ENCODE measurements around the gene SLC34A2.

SLC34A2 gene

DNA sequence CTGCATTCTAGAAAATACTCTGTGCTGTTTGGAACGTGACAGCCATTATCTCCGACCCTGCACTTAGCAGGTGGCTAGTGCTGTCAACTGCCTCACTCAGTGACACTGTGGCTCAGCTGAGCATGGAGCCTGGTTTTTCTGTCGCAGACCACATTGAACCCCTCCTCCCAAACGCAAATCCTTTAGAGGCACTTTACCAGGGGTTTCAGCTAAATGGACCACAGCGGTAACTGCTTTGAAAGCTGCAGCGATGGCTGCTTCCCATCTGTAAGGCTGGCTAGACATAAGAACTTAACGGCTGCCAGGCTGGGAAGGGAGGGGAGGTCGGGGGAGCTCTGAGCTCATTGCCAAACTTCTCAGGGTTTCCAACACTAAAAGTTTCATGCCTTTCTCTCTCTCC lies 8.1 kb downstream of the SLC34A2 start:
- DNase-seq = no peak

DNA sequence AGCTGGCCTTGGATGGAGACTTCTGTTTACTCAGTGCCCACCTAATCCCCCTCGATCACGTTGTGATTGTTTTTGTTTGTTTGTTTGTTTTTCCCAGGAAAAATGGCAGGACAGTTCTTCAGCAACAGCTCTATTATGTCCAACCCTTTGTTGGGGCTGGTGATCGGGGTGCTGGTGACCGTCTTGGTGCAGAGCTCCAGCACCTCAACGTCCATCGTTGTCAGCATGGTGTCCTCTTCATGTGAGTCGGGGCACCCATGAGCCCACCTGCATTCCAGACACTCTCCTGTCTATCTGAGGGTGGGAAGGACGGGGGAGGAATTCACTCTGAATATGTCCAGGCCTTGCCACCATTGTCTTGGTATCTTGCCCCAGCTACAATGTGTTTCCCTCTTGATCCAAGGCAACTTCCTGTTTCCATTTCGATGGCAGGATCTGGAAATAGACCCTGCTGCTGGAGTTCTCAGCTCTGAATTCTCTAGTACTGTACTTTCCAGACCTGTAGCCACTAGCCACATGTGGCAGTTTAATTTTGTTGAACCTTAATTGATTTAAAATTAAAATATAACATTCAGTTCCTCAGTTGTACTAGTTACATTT lies 10.5 kb downstream of the SLC34A2 start:
- no peak for DNase-seq

DNA sequence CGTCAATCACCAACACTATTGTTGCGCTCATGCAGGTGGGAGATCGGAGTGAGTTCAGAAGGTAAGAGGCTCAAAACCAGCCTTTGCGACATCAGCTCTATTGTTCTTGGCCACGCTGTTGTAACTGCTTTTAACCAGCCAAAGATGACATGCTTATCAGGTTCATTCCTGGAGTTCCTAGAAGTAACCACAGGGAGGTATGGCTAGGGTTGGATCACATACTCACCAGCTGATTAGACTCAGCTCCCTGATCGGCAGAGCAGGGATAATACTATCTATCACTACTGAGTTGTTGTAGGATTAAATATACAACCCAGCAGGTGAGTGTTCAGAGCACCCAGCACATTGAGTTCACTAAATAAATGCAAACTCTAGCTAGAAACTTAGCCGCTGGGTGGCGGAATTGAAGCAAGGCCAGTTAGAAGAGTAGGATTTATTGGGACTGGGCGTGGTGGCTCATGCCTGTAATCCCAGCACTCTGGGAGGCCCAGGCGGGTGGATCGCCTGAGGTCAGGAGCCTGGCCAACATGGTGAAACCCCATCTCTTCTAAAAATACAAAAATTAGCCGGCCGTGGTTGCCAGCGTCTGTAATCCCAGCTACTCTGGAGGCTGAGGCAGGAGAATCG lies 12.4 kb downstream of the SLC34A2 start:
- no peak for DNase-seq

DNA sequence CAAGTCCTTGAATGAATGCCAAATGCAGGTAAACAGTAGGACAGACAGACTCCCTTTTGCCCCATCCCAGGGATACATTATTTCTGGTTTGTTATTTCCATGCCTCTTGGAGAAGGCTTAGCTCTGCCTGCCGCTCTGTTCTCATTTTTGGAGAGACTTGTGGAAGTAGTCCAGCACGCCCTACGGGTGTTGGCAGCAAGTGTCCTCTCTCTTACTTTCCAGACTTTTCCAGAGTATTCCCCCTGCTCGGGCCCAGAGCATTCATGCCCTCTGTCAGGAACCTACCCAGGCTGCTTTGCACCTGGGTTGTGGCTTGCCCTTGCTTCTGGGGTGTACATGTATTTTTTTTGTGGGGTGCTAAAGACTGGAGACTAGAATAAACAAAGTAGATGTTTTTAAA lies 15.3 kb downstream of the SLC34A2 start:
- no peak for DNase-seq

DNA sequence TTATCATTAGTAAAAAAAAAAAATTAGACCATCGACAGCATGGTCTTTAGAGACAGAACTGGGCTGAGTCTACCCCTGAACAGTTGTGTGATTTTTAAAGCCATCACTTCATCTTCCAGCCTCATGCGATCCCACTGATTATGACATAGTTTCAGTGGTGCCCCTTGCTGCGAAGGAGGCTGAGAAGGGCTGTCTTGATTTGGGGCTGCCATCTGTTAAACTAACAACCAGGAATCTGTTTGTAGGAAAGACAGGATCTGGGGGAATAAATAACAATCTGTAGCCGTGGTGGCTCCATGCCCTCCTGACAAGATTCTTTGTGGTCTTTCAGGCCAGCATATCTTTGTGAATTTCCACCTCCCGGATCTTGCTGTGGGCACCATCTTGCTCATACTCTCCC lies 17.1 kb downstream of the SLC34A2 start:
- DNase-seq = no peak

DNA sequence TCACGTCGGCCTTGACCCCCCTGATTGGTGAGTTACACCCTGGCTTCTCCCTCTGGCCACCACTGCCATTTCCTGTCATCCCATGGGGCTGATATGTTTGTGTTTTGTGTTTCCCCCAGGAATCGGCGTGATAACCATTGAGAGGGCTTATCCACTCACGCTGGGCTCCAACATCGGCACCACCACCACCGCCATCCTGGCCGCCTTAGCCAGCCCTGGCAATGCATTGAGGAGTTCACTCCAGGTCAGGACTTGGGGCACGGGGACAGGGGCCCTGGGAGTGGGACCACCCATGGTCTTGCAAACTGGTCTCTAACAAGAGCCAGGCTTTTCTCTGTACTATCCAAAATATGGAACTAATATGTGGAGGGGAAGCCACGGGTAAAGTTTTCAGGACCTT lies 18.7 kb downstream of the SLC34A2 start:
- no peak for DNase-seq

DNA sequence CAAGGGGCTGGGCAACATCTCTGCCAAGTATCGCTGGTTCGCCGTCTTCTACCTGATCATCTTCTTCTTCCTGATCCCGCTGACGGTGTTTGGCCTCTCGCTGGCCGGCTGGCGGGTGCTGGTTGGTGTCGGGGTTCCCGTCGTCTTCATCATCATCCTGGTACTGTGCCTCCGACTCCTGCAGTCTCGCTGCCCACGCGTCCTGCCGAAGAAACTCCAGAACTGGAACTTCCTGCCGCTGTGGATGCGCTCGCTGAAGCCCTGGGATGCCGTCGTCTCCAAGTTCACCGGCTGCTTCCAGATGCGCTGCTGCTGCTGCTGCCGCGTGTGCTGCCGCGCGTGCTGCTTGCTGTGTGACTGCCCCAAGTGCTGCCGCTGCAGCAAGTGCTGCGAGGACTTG lies 20.6 kb downstream of the SLC34A2 start:
- no peak for DNase-seq

DNA sequence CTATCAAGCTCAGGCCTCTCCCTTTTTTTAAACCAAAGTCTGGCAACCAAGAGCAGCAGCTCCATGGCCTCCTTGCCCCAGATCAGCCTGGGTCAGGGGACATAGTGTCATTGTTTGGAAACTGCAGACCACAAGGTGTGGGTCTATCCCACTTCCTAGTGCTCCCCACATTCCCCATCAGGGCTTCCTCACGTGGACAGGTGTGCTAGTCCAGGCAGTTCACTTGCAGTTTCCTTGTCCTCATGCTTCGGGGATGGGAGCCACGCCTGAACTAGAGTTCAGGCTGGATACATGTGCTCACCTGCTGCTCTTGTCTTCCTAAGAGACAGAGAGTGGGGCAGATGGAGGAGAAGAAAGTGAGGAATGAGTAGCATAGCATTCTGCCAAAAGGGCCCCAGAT lies 21.5 kb downstream of the SLC34A2 start:
- no peak for DNase-seq

DNA sequence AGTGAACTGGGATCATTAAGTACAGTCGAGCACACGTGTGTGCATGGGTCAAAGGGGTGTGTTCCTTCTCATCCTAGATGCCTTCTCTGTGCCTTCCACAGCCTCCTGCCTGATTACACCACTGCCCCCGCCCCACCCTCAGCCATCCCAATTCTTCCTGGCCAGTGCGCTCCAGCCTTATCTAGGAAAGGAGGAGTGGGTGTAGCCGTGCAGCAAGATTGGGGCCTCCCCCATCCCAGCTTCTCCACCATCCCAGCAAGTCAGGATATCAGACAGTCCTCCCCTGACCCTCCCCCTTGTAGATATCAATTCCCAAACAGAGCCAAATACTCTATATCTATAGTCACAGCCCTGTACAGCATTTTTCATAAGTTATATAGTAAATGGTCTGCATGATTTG lies 22.3 kb downstream of the SLC34A2 start:
- no peak for DNase-seq

DNA sequence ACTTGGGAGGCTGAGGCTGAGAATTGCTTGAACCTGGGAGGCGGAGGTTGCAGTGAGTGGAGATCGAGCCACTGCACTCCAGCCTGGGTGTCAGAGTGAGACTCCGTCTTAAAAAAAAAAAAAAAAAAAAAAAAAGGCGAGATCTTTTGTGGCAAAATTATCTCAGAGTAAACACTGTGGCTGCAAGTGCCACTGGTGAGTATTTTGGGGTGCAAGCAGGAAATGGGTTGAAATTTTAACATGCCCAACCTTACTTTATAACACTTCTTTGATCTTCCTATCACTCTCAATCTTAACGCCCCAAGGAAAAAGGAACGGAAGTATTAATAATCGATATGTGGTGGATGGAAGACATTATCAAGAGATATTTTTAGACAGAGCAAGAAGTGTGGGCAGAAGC lies 32.1 kb downstream of the SLC34A2 start:
- DNase-seq = no peak

DNA sequence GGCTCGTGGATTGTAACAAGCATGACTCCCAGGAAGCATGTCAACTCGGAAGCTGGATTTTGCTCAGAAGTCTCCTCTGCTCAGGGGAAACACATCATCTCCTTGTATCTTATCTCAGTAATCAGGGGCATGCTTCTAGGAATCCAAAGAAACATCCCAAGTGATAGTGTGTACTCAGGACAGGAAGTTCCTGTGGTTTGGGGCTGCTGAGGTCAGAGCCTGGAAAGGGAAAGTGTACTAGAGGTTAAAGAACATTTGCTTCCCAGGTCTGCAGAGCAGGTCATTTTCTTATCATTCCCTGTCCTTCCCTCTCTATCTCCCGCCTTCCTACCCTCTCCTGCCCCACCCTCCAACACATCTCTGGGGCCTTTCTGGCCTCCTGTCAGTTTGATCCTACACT lies 38.8 kb downstream of the SLC34A2 start:
- no peak for DNase-seq

DNA sequence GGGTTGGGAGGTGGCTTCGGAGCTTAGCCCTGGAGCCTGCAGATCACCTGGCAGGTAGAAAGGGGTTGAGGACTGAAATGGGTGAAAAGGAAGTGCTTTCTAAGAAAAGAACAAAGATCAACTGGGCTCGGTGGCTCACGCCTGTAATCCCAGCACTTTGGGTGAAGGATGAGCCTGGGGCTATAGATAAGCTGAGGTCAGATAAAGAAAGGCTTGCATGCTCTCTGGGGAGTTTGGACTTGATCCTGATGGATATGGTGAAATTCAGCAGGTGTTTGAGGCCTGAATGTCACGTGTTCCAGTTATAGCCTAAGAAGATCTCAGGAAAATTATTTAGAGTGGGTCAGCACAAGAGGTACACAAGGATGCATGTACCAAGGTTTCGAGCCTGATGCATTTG lies 40.8 kb downstream of the SLC34A2 start:
- DNase-seq = no peak

DNA sequence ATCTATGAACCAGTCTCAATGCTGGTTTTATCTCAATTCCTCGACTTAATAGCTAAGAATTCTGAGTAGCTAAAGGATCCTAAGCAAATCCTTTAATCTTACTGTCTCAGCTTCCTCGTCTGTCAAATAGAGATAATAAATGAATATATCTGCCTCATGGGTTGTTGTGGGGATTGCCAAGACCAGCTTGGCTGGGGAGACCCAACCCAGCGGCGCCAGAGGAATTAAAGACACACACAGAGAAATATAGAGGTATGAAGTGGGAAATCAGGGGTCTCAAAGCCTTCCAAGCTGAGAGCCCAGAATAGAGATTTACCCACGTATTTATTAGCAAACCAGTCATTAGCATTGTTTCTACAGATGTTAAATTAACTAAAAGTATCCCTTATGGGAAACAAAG lies 41.9 kb downstream of the SLC34A2 start:
- no peak for DNase-seq

DNA sequence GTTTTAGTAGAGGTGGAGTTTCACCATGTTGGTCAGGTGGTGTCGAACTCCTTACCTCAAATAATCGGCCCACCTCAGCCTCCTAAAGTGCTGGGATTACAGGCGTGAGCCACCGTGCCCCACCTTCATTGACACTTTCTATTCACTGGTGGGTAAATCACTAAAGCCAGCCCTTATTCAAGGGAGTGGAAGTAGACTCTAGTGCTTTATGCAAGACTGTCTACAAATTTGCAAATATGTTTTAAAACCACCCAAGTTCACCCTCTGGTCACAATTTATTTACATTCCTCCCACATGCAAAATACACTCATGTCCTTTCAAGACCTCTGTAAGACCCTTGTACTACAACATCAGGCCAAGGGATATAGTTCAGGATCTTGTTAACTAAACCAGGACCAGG lies 45.0 kb downstream of the SLC34A2 start:
- DNase-seq = no peak

DNA sequence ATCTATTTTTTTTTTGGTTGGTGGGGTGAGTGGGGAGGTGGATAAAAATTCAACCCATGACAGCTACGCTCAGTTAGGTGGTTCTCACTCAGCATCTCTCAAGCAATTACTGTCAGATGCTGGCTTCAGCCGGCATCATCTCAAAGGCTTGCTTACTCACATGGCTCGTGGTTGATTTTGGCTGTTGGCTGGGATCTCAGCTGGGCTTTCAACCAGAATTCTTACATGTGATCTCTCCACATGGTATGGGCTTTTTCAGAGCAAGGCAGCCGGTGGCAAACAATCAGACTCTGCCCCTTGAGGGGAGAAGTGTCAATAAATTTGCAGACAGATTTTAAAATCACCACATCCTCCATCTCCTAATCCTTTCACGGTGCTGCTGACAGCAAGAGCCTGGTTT lies 47.2 kb downstream of the SLC34A2 start:
- no peak for DNase-seq

DNA sequence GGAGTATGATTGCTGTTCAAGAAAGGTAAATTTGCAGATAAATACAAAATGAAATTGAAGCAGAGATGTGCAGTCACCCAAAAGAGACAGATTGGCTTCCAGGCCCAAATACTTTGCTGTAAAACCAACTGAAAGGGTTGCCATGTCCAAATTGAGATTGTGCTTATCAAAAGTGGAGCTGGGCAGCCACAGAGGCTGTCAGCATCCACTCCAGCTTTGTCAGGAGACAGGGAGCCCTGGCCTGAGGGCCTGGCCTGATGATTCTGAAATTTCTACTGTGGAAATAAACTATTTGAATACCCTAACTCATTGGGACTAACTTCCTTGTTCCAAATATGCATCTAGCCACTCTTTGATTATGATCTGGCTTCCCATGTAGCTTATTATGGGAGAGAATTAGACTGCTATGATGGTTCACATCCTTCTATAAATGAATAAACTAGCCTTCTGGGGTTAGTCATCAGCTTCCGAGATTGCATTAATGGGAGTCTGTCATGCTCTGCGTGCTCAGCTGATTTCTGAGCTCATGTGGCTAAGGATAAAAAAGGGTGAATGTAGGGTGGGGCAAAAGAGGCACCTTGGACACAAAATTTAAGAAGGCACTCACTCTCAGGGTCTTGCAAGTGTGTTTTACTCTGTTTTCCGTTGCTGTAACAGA lies 48.2 kb downstream of the SLC34A2 start:
- DNase-seq = no peak

DNA sequence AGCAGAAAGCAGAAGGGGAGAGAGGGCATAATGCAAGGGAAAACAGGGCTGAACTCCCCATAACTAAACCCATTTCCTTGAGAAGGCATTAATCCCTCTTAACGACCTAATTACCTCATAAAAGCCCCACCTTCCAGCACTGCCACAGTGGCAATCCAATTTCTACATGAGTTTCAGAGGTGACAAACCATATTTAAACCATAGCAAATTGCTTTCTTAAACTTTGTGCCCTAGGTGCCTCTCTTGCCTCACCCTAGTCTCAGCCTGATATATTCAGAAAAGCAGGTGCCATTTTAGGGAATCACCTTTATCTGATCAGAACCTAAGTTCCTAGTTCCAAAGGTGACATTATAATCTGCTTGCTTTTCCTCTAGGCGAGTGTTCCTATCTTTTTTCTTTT lies 48.9 kb downstream of the SLC34A2 start:
- no peak for DNase-seq

DNA sequence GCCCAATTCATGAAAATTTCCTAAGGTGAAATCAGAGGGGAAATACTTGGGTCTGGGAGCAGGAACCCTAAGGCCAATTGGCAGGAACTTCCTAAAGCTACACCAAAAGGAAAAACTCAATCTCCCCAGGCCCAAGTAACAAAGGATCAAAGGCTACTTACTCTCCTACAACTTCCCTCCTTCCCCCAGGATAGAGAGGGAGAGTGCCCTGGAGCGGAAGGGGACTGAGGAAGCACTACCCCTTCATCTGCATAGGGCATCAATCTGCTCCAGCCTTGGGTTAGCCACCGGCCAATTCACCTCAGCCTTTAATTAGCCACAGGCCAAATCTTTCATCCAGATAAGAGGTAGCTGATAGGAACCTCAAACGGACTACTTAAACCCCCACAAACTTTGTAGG lies 55.0 kb downstream of the SLC34A2 start:
- DNase-seq = no peak

DNA sequence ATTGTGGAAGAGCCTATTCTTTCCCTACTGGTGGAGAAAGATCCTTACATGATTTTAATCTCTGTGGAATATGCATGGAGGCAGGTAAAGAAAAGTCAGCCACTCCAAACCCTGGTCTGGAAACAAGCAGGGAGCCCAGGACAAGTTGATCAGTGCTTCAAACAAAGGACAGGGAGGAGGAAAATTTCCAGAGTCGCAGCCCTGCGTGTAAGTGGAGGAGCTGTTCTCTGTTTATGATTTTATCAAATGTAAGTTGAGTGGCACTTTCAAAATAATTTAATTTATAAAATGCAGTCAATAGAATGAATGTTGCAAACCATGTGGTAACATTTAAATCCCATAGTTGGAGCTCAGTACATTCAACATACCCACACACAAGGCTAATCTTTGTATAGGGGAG lies 57.0 kb downstream of the SLC34A2 start:
- DNase-seq = no peak

DNA sequence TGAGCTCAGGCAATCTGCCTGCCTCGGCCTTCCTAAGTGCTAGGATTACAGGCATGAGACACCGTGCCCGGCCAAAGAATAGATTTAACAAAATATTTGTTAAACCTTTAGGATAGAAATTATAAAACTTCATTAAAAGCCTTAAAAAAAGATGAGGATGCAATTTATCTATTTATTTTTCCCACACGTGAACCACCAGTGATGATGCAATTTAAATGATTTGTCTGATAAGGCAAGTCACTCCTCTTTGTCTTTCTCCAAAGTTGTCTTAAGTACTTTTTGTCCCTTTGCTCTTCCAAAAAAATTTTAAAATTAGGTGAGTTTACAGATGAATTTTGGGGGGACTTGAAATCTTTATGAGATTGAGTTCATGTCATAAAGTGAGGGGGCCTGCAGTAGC lies 58.2 kb downstream of the SLC34A2 start:
- no peak for DNase-seq

DNA sequence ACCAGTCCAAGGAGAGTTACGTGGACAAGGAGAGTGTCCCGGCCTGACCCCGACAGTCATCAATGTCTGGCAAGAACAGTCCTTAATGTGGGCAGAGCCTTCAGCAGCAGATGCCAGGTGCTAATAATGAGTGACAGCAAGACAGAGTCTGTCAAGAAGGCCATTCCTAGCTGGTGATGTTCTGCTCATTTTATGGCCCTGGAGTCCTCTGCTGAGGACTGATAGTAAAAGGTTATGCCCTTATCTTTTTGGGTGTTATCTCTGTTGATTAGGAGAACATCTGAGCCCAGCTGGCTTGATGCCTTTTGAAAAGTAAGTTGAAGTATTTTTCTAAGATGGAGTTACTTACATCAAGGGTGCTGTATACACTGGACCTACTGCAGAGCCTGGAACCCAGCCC lies 67.3 kb downstream of the SLC34A2 start:
- no peak for DNase-seq

DNA sequence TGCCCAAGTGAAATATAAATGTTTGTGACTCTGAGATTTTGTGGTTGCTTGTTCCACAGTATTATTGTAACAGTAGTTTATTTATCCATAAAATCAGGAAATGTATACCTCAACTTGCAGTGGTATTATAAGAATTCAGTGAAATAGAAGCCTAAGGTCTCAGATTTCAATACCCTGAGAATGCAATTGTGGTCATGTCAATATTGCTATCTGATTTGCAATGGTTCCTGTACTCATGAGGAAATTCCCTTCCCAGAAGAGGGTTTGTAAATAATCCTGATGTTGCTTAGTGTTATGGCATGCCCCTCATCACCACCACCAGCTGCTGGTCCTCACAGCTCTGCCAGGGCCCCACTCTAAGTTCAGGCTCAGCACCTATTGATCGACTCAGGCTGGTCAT lies 67.8 kb downstream of the SLC34A2 start:
- DNase-seq = no peak

DNA sequence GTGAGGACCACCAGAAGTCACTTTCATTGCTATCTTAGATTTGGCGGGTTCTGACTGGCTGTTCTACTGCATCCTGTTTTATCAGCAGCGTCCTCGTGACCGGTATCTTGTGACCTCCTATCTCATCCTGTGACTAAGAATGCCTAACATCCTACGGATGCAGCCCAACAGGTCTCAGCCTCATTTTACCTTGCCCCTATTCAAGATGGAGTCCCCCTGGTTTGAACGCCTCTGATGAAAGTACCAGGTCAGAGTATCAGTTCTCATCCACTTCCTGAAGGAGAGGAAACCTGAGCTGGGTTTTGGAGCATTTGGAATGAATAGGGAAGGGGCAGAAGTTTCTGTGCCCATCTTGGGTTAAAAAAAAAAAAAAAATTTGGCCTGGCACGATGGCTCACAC lies 70.2 kb downstream of the SLC34A2 start:
- DNase-seq = no peak

DNA sequence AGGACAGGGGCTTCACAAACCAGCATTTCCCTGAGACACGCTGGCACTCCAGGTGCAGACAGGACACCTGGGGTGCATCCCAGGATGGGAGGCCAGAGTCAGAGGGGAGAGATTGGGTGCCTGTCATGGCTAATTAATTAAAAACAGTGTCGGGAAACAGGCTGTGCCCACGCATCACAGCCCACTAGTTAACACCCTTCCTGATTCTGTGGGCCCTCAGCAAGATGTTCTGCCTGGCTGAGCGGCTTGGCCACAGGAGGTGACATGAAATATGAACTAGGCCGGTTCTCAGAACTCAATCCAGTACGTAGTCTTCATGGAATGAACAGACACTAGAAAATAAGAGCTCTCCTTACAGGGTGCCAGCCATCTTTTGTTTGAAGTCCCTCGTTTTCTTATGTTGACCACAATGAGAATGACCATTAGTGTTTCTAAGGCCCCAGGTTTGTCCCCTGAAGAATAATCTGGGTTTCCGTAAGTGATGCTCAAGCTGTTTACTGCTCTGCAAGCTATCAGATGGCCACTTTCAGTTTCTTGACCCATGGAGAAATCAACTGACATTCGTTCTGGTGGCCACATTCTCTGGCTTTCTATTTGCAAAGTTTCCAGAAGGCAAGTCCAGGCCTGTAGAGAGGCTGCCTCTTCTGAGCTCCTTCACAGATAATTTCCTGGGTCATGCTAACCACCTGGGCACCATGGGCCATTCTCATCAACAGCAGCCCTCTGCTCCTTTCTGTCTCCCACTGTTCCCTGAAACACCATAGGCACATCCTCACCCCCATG lies 72.3 kb downstream of the SLC34A2 start:
- no peak for DNase-seq
